ENCODE measurements around the gene SIKE1.
"Not testable (repeated sequence)": the region's sequence is repeated elsewhere in the genome, so short reads cannot be mapped to it uniquely, and the experiment has no call there.

The SIKE1 gene

DNA sequence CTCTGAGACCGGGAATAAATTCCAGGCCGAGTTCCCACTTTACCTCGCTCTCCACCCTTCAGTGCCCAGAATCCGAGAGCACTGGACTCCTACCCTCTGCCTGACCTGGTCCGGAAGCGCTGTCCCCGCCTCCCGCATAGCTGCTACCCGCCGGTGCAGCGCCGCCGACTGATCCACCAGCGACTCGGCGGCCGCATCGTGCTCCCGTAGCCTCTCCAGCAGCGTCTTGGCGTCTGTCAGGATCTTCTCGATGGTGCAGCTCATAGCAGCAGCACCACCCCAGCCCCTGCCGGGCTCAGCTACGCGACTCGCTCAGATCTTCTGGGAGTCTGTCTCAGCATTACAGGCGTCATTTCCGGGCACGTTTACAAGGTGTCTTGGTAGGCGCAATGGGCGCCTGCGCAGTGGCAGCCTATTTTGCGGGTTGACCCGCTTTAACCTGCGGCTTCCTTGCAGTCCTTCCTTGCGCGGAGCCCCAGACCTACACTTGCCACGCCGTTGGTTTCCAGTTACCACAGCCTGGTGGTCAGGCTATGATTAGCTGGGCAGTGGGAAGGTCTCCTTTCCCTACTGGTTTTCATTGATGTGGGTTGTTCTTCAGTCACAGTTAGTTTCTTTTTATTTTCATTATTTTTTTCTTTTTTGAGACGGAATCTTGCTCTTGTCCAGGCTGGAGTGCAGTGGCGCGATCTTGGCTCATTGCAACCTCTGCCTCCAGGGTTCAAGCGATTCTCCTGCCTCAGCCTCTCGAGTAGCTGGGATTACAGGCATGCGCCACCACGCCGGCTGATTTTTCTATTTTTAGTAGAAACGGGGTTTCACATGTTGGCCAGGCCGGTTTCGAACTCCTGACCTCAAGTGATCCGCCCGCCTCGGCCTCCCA, at the start of gene SIKE1:
SIKE1 (minus strand) TSS at position 342 of the 883 bp plus-strand sequence; CDS start at position 264, 78 bp downstream.
- DNase-seq: peak; percentile 96

DNA sequence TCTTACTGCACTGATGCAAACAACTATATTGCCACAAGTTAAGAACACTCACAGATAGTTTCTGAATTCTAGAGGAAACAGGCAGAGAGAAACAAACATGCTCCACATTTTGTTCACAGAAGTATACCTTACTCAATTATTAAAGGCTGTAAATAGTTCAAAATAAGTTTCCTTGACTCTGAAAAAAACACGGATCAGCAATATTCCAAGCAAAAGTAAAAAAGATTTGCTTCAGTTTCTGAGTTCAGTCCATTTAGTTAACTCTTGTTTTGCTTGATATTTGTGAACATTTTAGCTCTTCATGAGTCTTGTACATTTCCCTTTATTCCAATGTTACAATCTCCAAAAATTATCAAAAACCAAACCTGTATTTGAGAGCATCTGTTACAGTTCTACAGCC, 49.6 kb upstream of the SIKE1 start:
- DNase-seq: not testable (repeated sequence)

DNA sequence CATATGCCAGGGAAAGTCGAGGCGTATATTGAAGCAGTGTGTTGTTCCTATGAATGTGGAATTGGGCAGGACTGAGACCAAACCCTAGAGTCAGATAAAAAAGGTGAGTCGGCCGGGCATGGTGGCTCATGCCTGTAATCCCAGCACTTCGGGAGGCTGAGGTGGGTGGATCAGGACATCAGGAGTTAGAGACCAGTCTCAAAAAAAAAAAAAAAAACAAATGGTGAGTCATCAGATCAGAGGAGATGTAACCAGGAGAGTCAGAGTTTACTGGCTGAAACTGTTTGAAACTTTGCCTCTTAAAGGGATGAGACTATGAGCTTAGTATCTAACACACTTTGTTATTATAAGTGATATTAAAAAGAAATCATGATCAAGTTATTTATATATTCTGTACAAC, 47.8 kb upstream of the SIKE1 start:
- no peak for DNase-seq

DNA sequence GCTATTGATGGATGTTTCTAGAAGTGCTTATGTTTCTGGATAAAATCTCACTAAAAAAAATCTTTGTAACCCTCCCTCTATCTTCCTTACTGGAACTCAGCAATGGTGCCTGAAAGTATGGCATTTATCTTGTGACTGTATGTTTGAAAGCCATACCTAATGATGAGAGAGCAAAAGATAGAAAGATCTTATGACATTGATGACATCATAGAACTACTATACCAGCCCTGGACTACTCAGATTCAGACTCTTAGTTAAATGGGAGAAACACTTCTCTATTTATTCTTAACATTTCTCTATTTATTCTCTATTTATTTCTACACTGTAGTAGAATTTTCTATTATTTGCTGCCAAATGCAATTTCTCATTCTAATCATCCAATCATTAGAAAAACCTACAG, 41.5 kb upstream of the SIKE1 start:
- DNase-seq: no peak

DNA sequence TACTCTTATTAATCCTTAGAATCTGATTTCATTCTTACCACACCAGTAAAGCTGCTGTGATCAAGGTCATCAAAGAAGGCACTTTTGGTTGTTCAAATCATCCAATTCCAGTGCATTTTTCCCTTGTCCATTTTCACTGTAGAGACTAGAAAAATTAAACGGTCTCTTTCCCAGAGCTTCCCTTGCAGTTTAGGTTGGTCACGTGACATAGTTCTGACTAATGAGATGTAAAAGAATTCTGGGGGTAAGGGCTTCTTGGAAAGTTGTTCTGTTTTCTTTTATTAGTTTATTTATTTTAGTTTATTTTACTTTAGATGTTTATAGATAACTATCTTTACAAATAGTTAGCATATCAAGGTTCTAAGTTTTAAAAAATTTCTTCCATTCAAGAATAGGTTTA, 39.9 kb upstream of the SIKE1 start:
- DNase-seq: no peak

DNA sequence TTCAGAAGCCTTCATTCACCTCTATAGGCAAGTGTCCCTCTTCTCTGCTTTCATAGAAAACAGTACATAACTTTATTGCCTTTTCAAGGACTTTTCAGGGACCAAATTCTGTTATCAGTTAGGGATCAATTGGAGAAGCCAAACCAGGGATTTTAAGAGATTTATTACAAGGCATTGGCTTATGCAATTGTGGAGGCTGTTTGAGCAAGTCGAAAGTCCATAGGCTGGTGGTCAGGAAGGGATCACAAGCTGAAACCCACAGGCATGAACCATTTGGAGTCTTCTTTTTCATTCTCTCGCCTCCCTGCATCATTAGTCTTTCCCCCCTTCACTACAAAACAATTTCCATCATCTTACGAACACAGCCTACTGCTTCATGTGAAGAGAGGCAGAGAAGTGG, 39.4 kb upstream of the SIKE1 start:
- DNase-seq: no peak

DNA sequence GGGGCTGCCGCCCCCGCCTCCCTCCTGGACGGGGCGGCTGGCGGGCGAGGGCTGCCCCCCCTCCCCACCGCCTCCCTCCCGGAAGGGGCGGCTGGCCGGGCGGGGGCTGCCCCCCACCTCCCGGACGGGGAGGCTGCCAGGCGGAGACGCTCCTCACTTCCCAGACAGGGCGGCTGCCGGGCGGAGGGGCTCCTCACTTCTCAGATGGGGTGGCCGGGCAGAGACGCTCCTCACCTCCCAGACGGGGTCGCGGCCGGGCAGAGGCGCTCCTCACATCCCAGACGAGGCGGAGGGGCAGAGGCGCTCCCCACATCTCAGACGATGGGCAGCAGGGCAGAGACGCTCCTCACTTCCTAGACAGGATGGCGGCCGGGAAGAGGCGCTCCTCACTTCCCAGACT, 24.0 kb upstream of the SIKE1 start:
- DNase-seq: not testable (repeated sequence)

DNA sequence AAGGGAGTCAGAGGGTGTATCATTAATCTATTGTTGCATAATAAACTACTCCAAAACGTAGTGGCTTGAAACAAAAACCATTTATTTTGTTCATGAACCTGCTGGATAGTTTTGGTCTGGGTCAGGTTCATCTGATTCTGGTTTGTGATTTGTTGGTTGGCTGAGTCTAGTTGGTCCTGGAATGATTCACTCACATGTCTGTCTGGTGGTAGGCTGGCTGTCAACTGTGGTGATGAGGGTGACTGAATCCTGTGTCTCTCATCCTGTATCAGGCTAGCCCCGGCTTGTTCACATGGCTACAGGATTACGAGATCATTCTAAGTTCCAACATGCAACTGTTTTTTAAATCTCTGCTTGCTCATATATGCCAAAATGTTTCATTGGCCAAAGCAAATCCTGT, 22.5 kb upstream of the SIKE1 start:
- no peak for DNase-seq

DNA sequence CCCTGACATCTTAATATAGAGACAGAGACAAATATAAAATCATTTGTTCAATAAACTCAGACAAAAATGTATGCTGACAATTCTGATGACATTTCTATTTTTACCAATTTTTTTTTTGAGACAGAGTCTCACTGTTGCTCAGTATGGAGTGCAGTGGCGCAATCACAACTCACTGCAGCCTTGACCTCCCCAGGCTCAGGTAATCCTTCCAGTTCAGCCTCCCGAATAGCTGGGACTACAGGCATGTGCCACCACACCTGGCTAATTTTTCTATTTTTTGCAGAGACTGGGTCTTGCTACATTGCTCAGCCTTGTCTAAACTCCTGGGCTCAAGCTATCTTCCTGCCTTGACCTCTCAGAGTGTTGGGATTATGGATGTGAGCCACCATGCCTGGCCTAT, 13.6 kb upstream of the SIKE1 start:
- no peak for DNase-seq

DNA sequence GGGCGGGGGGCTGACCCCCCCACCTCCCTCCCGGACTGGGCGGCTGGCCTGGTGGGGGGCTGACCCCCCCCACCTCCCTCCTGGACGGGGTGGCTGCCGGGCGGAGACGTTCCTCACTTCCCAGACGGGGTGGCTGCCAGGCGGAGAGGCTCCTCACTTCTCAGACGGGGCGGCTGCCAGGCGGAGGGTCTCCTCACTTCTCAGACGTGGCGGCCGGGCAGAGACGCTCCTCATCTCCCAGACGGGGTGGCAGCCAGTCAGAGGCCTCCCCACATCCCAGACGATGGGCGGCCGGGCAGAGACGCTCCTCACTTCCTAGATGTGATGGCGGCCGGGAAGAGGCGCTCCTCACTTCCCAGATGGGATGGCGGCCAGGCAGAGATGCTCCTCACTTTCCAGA, 10.1 kb upstream of the SIKE1 start:
- not testable (repeated sequence) for DNase-seq

DNA sequence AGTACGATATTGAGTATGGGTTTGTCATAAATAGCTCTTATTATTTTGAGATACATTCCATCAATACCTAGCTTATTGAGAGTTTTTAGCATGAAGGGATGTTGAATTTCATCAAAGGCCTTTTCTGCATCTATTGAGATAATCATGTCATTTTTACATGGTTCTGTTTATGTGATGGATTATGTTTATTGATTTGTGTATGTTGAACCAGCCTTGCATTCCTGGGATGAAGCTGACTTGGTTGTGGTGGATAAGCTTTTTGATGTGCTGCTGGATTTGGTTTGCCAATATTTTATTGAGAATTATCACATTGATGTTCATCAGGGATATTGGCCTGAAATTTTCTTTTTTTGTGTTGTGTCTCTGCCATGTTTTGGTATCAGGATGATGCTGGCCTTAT, 6.0 kb upstream of the SIKE1 start:
- DNase-seq: not testable (repeated sequence)

DNA sequence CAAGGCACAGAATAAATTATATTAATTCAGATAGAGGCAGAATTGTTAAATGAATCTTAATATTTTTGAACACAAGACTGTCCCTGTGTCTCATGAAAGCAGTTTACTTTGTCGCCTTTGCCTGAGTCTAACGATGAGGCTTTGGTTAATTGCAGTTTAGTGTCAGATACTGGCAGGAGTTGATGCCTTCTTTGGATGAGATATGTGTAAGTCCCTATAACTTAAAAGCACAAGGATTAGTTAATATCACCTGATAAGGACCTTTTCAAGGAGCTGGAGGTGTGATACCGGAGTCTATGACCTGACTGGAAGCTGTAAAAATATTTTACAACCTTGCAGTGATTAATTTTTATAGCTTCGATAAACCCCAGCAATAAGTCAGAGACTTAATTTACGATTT, 2.0 kb upstream of the SIKE1 start:
- DNase-seq: no peak

DNA sequence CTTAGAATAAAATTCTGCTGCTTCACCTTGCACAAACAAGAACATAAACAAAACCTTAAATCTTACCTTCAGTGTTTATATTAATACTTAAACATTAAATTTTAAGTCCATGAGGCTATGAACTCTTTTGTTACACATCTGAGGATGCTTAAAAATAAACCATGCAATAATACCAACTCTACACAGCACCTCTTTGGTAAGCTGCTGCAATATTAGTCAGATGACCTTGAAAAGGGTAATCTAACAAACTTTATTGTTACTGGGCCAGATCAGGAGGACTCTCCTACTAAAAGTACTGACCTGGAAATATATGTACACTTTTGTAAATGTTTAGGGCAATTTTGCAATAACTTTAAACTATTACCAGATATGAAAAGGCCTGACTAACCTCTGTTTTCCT, 763 bp downstream of the SIKE1 start:
- DNase-seq: no peak

DNA sequence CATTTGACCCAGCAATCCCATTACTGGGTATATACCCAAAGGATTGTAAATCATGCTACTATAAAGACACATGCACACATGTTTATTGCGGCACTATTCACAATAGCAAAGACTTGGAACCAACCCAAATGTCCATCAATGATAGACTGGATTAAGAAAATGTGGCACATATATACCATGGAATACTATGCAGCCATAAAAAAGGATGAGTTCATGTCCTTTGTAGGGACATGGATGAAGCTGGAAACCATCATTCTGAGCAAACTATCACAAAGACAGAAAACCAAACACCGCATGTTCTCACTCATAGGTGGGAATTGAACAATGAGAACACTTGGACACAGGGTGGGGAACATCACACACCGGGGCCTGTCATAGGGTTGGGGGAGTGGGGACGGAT, 3.8 kb downstream of the SIKE1 start:
- DNase-seq: not testable (repeated sequence)

DNA sequence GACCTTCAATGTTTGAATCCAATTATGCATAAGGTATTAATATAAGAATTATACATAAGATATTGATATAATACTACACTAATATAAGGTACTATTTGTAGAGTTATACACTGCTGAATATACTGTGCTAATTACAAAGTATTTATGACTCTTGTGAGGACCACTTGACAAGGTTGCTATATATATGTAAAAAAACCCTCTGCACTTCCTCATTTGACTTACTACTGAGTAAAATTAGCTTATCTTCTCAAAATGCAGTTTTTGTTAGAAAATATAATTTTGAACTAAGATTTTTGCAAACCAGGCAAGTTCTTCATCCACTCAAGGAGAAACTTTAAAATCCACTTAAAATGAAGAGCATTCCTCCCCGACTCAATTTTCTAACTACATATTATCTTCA, 8.5 kb downstream of the SIKE1 start:
- no peak for DNase-seq

DNA sequence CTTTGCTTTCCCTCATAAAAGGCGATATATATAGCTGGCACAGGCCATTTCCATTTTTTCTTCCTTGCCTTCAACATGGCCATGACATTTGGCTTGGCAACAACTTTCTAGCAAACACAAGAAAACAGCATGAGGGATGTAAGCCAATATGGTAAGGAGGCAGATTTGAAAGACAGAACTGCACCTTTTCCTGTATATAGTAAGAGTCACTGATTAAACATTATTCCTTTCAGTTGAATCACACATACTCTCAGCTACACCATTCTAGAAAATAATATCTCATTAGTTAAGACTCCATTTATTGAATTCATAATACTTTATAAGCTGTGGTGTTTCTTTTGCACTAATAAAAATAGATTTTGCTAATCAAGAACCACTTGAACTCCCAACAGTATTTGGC, 9.5 kb downstream of the SIKE1 start:
- DNase-seq: no peak

DNA sequence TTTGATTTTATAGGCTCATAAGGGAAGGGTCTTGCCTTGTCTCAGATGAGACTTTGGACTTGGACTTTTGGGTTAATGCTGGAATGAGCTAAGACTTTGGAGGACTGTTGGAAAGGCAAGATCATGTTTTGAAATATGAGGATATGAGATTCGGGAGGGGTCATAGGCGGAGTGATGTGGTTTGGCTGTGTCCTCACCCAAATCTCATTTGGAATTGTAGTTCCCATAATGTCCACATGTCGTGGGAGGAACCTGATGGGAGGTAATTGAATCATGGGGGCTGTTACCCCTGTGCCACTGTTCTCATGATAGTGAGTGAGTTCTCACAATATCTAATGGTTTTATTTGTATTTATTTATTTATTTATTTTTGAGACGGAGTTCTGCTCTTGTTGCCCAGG, 15.8 kb downstream of the SIKE1 start:
- DNase-seq: no peak

DNA sequence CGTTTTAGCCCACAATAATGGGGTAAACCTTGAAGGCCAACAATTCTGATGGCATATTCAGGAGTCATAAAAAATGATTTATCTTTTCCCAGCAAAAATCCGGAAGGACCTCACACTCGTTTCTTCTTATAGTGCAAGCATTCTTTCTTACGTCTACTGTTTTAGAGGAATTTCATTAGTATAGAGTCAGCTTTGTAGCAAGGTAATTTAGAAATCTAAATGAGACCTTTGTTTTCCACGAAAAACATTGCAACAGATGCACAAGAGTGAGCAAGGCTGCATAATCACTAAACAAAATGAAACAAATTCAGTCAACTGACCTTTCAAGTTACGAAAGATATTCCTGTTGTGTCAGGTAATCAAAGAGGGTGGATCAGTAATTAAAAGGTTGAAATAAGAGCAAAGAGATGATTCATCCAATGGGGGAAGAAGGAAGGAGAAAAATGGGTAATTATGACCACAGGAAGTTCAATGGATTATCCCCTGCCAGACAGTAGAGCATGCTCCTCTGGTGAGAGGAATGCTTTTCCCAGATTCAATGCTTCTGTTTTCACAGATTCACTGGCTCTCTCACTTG, 22.1 kb downstream of the SIKE1 start:
- DNase-seq: no peak

DNA sequence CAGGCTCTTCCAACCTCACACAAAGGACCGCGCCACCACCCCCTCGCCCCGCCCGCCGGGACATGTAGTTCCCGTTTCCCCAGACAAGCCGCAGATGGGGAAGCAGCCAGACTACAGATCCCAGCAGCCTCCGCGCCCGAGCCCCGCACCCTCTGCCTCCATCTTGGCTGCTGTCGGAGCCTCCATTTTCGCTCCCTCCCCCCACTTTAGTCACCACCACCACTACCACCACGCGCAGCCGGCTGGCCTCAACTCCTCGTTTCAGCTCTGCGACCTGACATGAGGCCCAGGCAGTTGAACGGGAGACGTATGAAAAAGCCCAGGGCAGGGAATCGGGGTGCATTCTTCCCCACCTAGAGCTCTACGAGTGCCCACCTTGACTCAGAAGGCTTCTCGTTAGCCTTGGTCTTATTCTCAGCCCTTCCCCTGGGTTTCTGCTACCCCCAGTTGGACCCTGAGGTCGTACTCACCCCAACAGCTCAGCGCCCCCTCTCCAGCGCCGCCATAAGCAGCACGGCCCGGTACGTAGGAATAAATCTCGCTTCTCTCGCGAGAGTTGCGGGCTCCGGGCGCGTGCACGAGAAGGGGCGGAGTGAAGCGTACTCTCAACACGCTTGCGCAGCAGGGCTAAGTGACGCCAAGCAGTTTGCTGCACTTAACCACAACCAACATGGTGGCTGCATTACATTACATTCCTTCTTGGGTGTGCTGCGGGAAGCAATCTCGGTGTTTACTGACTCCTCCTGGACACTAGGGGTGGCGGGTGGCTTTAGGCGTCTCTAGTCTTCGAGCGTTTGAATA, 22.8 kb downstream of the SIKE1 start, which contains the start of gene CSDE1:
CSDE1 (minus strand) TSS at position 530 of the 801 bp plus-strand sequence. CDS start 18,094 bp downstream, outside the sequence.
- DNase-seq: peak; percentile 99

DNA sequence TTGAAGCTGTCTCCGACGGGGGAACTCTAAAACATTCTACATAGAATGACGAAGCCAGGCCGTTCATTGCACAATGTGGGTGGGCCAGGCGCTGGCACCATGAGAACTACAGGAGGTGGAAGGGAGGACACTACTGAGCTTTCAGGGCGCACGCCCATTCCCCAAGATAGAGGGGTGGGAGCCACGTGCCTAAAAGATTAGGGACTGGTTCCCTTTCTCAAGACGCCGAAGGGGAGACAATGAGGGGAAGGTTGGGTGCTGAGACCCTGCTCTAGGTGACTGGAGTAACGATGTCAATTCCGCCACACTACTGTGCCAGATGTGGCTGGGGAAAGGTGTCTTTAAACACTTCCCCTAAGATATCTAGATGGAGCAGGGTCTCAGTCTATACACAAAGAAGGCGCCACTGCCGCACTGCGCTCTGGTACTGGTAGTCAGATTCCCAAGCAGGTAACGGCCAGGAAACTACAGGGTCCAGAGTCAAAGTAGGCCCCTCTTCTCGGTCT, 23.5 kb downstream of the SIKE1 start:
- peak; percentile 28 for DNase-seq

DNA sequence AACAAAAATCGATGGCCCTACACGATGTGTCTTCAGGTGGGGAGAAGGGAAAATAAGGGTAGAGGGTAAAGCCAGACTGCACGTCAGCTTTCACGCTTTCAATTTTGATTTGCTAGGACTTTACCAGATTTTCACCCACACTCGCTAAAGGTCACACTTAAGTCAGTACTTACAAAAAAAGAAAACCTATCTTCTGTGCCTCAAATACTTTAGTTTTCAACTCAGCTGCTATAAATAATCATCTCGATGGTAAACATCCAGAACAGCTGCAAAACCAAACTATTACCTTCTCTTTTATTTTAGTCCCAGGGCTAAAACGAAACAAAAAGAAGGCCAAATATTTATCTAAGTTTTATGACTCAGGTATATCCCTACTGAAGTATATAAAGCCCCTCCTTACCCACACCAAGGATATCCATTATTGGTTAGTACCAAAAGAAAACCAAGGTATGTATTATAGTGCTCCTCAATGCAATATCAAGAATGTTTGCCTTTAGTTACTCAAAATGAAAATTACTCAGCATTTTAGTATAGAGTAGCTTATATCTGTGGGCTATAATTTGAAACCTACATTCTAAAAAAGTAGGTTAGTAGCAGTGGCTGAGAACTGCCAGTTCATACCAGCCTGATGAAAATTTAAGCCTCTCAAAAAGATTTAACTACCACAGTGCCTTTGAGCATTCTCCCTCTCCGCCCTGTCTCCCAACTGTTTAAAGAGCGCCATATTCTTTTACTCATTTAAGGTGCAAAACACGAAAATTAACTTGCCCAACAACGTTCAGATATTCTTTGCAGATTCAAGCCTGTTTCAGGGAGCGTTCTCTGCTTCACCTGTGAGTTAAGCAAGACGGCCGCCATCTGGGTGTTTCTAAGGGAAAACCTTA, 24.2 kb downstream of the SIKE1 start:
- DNase-seq: peak; percentile 46

All from CD4-positive, alpha-beta T cell treated with Interleukin-17A for 1 hour (primary cell).